NT2/D1 (cell line): ENCODE data around the gene TBXAS1.

Source experiments
- DNase-seq: peaks from one replicate; pipeline ENCODE4 v3.0.0-alpha.2; 2011; ENCODE audit warnings: low read depth, low spot score
- H3K27me3 ChIP-seq: 2 replicates; pipeline ENCODE4 v1.6.0; 2011; ENCODE audit warnings: mild to moderate bottlenecking; ENCODE audit not compliant: insufficient read length, insufficient read depth
- H3K36me3 ChIP-seq: 2 replicates; pipeline ENCODE4 v1.6.1; 2011; ENCODE audit warnings: mild to moderate bottlenecking, low read length, mixed read lengths; ENCODE audit not compliant: insufficient read depth, insufficient read length
- H3K4me1 ChIP-seq: 2 replicates; pipeline ENCODE4 v1.5.1; 2011; ENCODE audit not compliant: insufficient read depth, insufficient read length
- H3K4me3 ChIP-seq: 2 replicates; pipeline ENCODE4 v1.5.1; 2011; ENCODE audit warnings: low read depth; ENCODE audit not compliant: insufficient read length
- H3K9ac ChIP-seq: 2 replicates; pipeline ENCODE4 v1.6.0; 2011; ENCODE audit warnings: low read depth; ENCODE audit not compliant: insufficient read length
- H3K9me3 ChIP-seq: 2 replicates; pipeline ENCODE4 v1.5.1; 2011; ENCODE audit warnings: mild to moderate bottlenecking, low read length; ENCODE audit not compliant: insufficient read depth
- SUZ12 ChIP-seq: IDR thresholded peaks from 2 replicates; pipeline ENCODE4 v1.6.1; 2011; ENCODE audit not compliant: insufficient read length, insufficient read depth; ENCODE audit errors: extremely low read depth
- YY1 ChIP-seq: IDR thresholded peaks from 2 replicates; pipeline ENCODE4 v1.6.1; 2011; ENCODE audit not compliant: insufficient read length, insufficient read depth
- ZNF274 ChIP-seq: IDR thresholded peaks from 2 replicates; pipeline ENCODE4 v1.6.1; 2011; ENCODE audit warnings: mild to moderate bottlenecking, low read depth, low read length

Gene TBXAS1

DNA sequence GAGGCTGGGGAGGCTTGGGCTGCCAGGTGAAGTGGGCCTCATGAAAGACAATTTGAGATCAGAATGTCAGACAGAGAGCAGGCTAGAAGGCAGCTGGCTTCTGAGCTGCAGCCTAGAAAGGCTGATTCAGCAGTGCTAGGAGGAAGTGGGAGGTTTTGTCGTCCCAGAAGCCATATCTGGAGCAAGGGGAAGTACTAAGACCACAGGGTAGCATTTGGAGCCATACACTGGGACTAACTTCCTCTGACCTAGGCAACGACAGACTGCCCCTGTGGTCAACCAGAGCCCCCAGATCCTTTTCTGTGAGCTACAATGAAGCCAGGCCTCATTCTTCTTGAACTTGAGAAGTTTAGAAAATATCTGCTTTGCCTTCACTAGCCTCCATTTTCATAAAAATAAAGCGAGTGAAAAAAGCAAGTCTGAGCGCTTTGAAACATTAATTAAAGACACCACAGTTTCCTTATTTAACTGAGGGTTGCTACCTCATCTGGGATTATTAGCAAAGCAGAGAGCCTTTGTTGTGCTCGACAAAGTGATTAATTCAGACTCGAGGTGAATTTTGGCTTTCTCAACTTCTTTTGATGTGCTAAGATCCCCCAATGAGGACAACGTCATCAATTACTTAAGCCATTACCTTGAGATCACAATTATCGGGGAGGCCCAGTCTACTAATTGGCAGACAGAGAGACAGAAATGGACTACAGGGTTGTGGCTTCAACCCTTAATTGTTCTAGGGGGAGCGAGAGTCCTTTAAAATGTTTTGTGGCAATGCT is 26.6 kb downstream of the TBXAS1 start:
- H3K9me3 ChIP-seq: no peaks in the 10 kb centered on the region
- no peak overlapping the region for H3K9ac ChIP-seq
- no peaks in the 10 kb centered on the region for H3K27me3 ChIP-seq
- TF ChIP-seq SUZ12 (no peak), ZNF274 (no peak), YY1 (no peak)
- no peaks in the 10 kb centered on the region for H3K36me3 ChIP-seq
- DNase-seq: no peak
- no peak overlapping the region for H3K4me3 ChIP-seq
- no peaks in the 10 kb centered on the region for H3K4me1 ChIP-seq

DNA sequence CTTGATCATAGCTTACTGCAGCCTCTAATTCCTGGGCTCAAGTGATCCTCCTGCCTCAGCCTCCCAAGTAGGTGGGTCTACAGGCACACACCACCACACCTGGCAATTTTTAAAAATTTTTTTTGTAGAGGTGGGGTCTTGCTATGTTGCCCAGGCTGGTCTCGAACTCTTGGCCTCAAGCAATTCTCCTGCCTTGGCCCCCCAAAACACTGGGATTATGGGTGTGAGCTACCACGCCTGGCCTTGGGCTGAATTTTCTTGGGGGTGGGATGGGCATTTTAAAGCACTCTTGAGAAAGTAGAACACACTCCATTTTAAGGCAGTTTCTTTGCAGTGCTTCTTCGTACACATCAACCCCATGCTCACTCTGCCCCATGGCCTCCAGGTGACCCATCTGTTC is 28.7 kb downstream of the TBXAS1 start:
- TF ChIP-seq YY1 (no peak), ZNF274 (no peak), SUZ12 (no peak)
- DNase-seq: no peak
- H3K36me3 ChIP-seq: no peaks in the 10 kb centered on the region
- no peaks in the 10 kb centered on the region for H3K27me3 ChIP-seq
- H3K4me3 ChIP-seq: no peak overlapping the region
- H3K9me3 ChIP-seq: no peaks in the 10 kb centered on the region
- no peak overlapping the region for H3K9ac ChIP-seq
- H3K4me1 ChIP-seq: no peaks in the 10 kb centered on the region

GRCh38 chr7:139860090-139860775 is 31.2 kb downstream of the TBXAS1 start:
- DNase-seq: no peak
- Histone ChIP-seq H3K9me3 (no peaks in the 10 kb centered on the region), H3K27me3 (no peaks in the 10 kb centered on the region), H3K9ac (no peak overlapping the region), H3K4me1 (no peaks in the 10 kb centered on the region), H3K4me3 (no peak overlapping the region), H3K36me3 (no peaks in the 10 kb centered on the region)
- TF ChIP-seq YY1 (no peak), SUZ12 (no peak), ZNF274 (no peak)

GRCh38 chr7:139861803-139862202 is 32.7 kb downstream of the TBXAS1 start:
- H3K27me3 ChIP-seq: no peaks in the 10 kb centered on the region
- no peaks in the 10 kb centered on the region for H3K4me1 ChIP-seq
- no peak for DNase-seq
- H3K4me3 ChIP-seq: no peak overlapping the region
- no peaks in the 10 kb centered on the region for H3K36me3 ChIP-seq
- no peak for TF ChIP-seq ZNF274
- TF ChIP-seq YY1: no peak
- no peak for TF ChIP-seq SUZ12
- no peak overlapping the region for H3K9ac ChIP-seq
- H3K9me3 ChIP-seq: no peaks in the 10 kb centered on the region

- no peak for DNase-seq
- no peaks in the 10 kb centered on the region for H3K27me3 ChIP-seq
- H3K9me3 ChIP-seq: no peaks in the 10 kb centered on the region
- H3K36me3 ChIP-seq: no peaks in the 10 kb centered on the region
- no peak overlapping the region for H3K9ac ChIP-seq
- no peaks in the 10 kb centered on the region for H3K4me1 ChIP-seq
- TF ChIP-seq SUZ12 (no peak), ZNF274 (no peak), YY1 (no peak)
- no peak overlapping the region for H3K4me3 ChIP-seq
These were observed 37.2 kb downstream of the TBXAS1 start for GRCh38 chr7:139866047-139866837.

DNA sequence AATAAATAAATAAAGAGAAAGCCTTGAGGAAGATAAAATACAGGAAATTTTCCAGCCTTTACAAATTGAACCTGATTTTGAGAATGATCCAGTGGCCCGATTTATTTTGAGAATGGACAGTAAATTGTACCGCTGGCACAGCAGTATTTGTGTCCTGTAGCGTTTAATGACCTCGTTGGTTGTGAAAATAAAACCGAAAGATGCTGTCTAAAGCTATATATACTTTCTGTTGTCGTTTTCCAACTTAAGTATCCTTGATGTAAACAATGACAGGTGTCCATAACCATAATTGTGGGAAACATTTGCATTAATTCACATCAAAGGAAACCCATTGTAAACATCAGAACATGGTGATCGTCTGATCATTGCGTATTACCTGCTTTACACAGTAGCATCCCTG is 38.8 kb downstream of the TBXAS1 start:
- H3K9me3 ChIP-seq: no peaks in the 10 kb centered on the region
- H3K9ac ChIP-seq: no peak overlapping the region
- no peak for DNase-seq
- TF ChIP-seq SUZ12: no peak
- no peak for TF ChIP-seq YY1
- no peak for TF ChIP-seq ZNF274
- H3K27me3 ChIP-seq: no peaks in the 10 kb centered on the region
- no peaks in the 10 kb centered on the region for H3K4me1 ChIP-seq
- no peak overlapping the region for H3K4me3 ChIP-seq
- H3K36me3 ChIP-seq: no peaks in the 10 kb centered on the region

DNA sequence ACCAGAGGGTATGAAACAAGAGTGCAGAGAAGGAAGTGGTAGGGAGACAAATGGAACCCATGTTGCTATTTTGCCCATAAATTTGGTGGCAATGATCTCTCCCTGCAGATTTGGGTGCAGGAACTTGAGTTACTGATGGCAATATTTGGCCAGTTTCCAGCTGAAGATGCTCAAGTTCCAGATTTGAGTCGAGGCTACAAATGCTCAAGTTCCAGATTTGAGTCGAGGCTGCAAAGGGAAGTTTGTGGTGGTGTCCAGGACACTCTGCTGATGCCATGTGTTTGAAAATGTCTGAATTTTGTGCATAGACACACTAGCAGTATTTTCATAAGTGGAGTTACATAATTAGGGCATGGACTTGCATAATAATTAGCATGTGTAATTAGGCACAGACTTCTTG is 40.8 kb downstream of the TBXAS1 start:
- TF ChIP-seq YY1 (no peak), SUZ12 (no peak), ZNF274 (no peak)
- Histone ChIP-seq H3K36me3 (no peaks in the 10 kb centered on the region), H3K4me1 (no peaks in the 10 kb centered on the region), H3K4me3 (no peak overlapping the region), H3K9me3 (no peaks in the 10 kb centered on the region), H3K27me3 (no peaks in the 10 kb centered on the region), H3K9ac (no peak overlapping the region)
- no peak for DNase-seq
